GM12892 (cell line): Measurements from ENCODE around the gene SMYD5.

Experiments
- POLR2A ChIP-seq: IDR thresholded peaks from 2 replicates; pipeline ENCODE4 v1.6.1; 2011; ENCODE audit warnings: low read depth, low read length, control low read depth
- POLR2AphosphoS5 ChIP-seq: IDR thresholded peaks from 2 replicates; pipeline ENCODE4 v1.6.1; 2011; ENCODE audit warnings: low read depth, low read length, control low read depth

DNA sequence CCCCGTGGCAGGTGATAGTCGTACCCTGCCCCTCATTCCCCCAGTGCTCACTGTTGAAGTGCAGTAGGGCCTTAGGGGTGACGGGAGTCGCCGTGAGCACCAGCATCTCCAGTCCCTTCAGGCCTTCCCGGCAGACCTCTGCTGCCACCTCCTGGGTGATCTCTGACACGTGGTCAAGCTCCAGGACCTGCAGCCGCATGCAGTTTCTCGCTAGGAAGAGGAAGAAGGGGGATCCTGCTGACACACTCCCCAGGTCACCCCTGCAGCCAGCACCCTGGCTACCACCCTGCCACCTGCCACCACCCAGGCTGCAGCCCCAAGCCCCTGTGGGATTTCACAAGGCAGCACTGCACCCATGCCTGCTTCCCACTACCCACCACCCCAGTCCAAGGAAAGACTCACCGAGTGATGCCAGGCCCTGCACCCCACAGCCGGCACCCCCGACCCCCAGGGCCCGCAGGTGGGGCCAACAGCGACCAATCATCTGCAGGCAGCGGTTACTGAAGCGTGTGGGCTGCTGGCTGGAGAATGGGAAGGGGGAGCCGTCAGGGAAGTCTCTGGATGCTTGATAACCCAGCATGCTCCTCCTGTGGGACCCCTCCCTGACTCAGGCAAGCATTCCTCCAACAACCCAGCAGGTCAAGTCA, 46.4 kb downstream of the SMYD5 start:
- no peak for TF ChIP-seq POLR2AphosphoS5
- TF ChIP-seq POLR2A: no peak
